K562 (cell line): ENCODE data around the gene GOPC. TPM values are rescaled to one million over a fixed set of nuclear protein-coding genes. Genes with fewer than 3 reads are reported as not detected.
A peak's percentile ranks its signal among the peaks of the same experiment; 100 is the strongest.

Experiments used
- BHLHE40 ChIP-seq: IDR thresholded peaks from 2 replicates; pipeline ENCODE4 v1.6.1; 2011; ENCODE audit warnings: low read length, improper control_type of control experiment
- CBFB ChIP-seq: sonication (generic); formaldehyde crosslinking; IDR thresholded peaks from 2 replicates; pipeline ENCODE4 v1.4.0; 2020; ENCODE audit warnings: mild to moderate bottlenecking, missing genetic modification reagents
- CCAR2 ChIP-seq: fragments of 200-400 bp; formaldehyde crosslinking; IDR thresholded peaks from 2 replicates; pipeline ENCODE4 v1.6.1; 2017; ENCODE audit warnings: mild to moderate bottlenecking, low read depth, low read length
- GMEB1 ChIP-seq: fragments of 250-450 bp; sonication (Bioruptor Pico); IDR thresholded peaks from 2 replicates; pipeline ENCODE4 v1.4.0; 2020; ENCODE audit warnings: mild to moderate bottlenecking
- GTF2F1 ChIP-seq: IDR thresholded peaks from 2 replicates; pipeline ENCODE4 v1.6.1; 2011; ENCODE audit warnings: low read depth, low read length, improper control_type of control experiment
- HDAC2 ChIP-seq: fragments of 450-650 bp; IDR thresholded peaks from 2 replicates; pipeline ENCODE4 v1.6.1; 2016; ENCODE audit warnings: mild to moderate bottlenecking
- HMG20A ChIP-seq: fragments of 450-650 bp; formaldehyde crosslinking; conservative IDR thresholded peaks from 2 replicates; pipeline ENCODE4 v1.4.0; 2020; ENCODE audit warnings: mild to moderate bottlenecking, mixed read lengths
- HNRNPL ChIP-seq: fragments of 200-400 bp; formaldehyde crosslinking; IDR thresholded peaks from 2 replicates; pipeline ENCODE4 v1.6.1; 2017; ENCODE audit warnings: low read depth, mild to moderate bottlenecking, low read length
- ILK ChIP-seq: fragments of 450-650 bp; IDR thresholded peaks from 2 replicates; pipeline ENCODE4 v1.6.1; 2016; ENCODE audit warnings: missing genetic modification characterization, low read depth, mild to moderate bottlenecking, missing compliant biosample characterization, moderate library complexity, borderline replicate concordance
- NR2C2 ChIP-seq, 2 experiments: fragments of 200-800 bp in 1 of 2; sonication (Bioruptor generic) in 1 of 2; sonication (generic) in 1 of 2; formaldehyde crosslinking in 1 of 2; IDR thresholded peaks; 2 replicates each; pipeline versions ENCODE4 v1.6.1 to v1.8.0; 2016 to 2022; ENCODE audit warnings: mild to moderate bottlenecking in 1 of 2, missing compliant biosample characterization in 1 of 2, missing genetic modification characterization in 1 of 2, missing genetic modification reagents in 1 of 2
- PRDM10 ChIP-seq: fragments of 450-650 bp; IDR thresholded peaks from 2 replicates; pipeline ENCODE4 v1.6.1; 2018; ENCODE audit not compliant: partially characterized antibody
- PTBP1 ChIP-seq: fragments of 200-400 bp; formaldehyde crosslinking; IDR thresholded peaks from 2 replicates; pipeline ENCODE4 v1.6.1; 2017; ENCODE audit warnings: low read depth, low read length
- THAP12 ChIP-seq: fragments of 250-450 bp; sonication (Bioruptor Pico); IDR thresholded peaks from 2 replicates; pipeline ENCODE4 v1.9.0; 2021; ENCODE audit warnings: mild to moderate bottlenecking, inconsistent platforms
- ZNF324 ChIP-seq: fragments of 250-450 bp; sonication (Bioruptor Pico); IDR thresholded peaks from 2 replicates; pipeline ENCODE4 v1.4.0; 2020; ENCODE audit warnings: mild to moderate bottlenecking
- ZNF395 ChIP-seq: fragments of 200-800 bp; sonication (Bioruptor generic); IDR thresholded peaks from 2 replicates; pipeline ENCODE4 v1.6.1; 2017; ENCODE audit warnings: missing genetic modification characterization, missing compliant biosample characterization
- ZNF696 ChIP-seq: fragments of 250-450 bp; sonication (Bioruptor Pico); conservative IDR thresholded peaks from 2 replicates; pipeline ENCODE4 v1.4.0; 2020; ENCODE audit warnings: mild to moderate bottlenecking, moderate library complexity
- ZNF780A ChIP-seq: fragments of 250-450 bp; sonication (Bioruptor Pico); IDR thresholded peaks from 2 replicates; pipeline ENCODE4 v1.5.0; 2021; ENCODE audit warnings: mild to moderate bottlenecking
- ZSCAN29 ChIP-seq: fragments of 450-650 bp; IDR thresholded peaks from 2 replicates; pipeline ENCODE4 v1.6.1; 2017
- polyA plus RNA-seq, 8 experiments: library from polyadenylated mRNA; depleted of rRNA in 4 of 8; stranded (reverse) in 5 of 8; unstranded in 3 of 8; fragments of >200 nt; fragmentation: Nextera tagmentation in 2 of 8; fragmentation: Illumina TruSeq in 1 of 8; extraction: Ambion mirVana in 2 of 8; extraction: Trizol in 1 of 8; gene quantifications; 2 replicates each; pipeline versions ENCODE4 v1.2.1 to v1.2.3, GENCODE V29; 2011 to 2014; ENCODE audit warnings: inconsistent platforms in 1 of 8, missing spikeins in 1 of 8
- total RNA-seq, 7 experiments: library from RNA; depleted of rRNA in 6 of 7; stranded (reverse); fragments of >200 nt in 6 of 7; fragmentation: Illumina TruSeq in 2 of 7; extraction: Trizol in 2 of 7; gene quantifications; 2 replicates each; pipeline versions ENCODE4 v1.2.1 to v1.2.3, GENCODE V29; 2011 to 2021; ENCODE audit warnings: low replicate concordance in 1 of 7

GOPC gene
- total and polyA plus RNA-seq, 9 of the 15 experiments (the other 6 are each of a cell fraction or from before 2014, with no cell fraction given), result 10.0 to 32.2 (median 25.6) TPM

- TF ChIP-seq CBFB (CRISPR knock-in tag), result peak; percentile 12; the same call in 1 of the 2 replicates
- no peak for TF ChIP-seq CCAR2
- TF ChIP-seq ZNF395, result peak; percentile 78
- no peak for TF ChIP-seq HMG20A (CRISPR knock-in tag)
- TF ChIP-seq THAP12 (CRISPR knock-in tag), result peak; percentile 85
- peak; percentile 54; the same call in 1 of the 2 replicates for TF ChIP-seq PTBP1
- TF ChIP-seq ZSCAN29, result no peak
- TF ChIP-seq ZNF324 (CRISPR knock-in tag), result no peak
- no peak for TF ChIP-seq GMEB1 (CRISPR knock-in tag)
- TF ChIP-seq HDAC2, result peak; percentile 59; the same call in 1 of the 2 replicates
- TF ChIP-seq BHLHE40, result no peak; the same call in 1 of the 2 replicates
- no peak for TF ChIP-seq PRDM10
- no peak for TF ChIP-seq ZNF696
- no peak for TF ChIP-seq HNRNPL
- no peak for TF ChIP-seq ZNF780A
- TF ChIP-seq ILK, result no peak
- TF ChIP-seq NR2C2 (CRISPR knock-in tag; IDR thresholded peaks at IDR 0.05), result peak; percentile 40; the same call in 1 of the 2 replicates
- TF ChIP-seq NR2C2 (tag; IDR thresholded peaks at IDR 0.05), result peak; percentile 83
- 0 out of 2 replicates have a peak, but pooled peaks have one; percentile 63 for TF ChIP-seq GTF2F1
Measured at GRCh38 chr6:117602151-117602898, at the start of gene GOPC (continued).
